Thyroid gland (tissue), 4 donors: Measurements from ENCODE around the gene KLHL8.

ENCODE experiments used
- POLR2A ChIP-seq, 2 donors: fragments of 450-650 bp; IDR thresholded peaks; one replicate each; pipeline ENCODE4 v1.6.1; 2017; ENCODE audit warnings: antibody characterized with exemption in 2 of 2, mild to moderate bottlenecking in 2 of 2, moderate library complexity in 1 of 2
- TF ChIP-seq, protein P1 (sequence below), 6 experiments: fragments of 200-600 bp in 3 of 6; fragments of 450-650 bp in 3 of 6; sonication (generic) in 3 of 6; IDR thresholded peaks; one replicate each; pipeline ENCODE4 v1.5.1; 2016 to 2019; ENCODE audit warnings: antibody characterized with exemption in 6 of 6, mild to moderate bottlenecking in 2 of 6, inconsistent platforms in 1 of 6, moderate library complexity in 1 of 6

DNA sequence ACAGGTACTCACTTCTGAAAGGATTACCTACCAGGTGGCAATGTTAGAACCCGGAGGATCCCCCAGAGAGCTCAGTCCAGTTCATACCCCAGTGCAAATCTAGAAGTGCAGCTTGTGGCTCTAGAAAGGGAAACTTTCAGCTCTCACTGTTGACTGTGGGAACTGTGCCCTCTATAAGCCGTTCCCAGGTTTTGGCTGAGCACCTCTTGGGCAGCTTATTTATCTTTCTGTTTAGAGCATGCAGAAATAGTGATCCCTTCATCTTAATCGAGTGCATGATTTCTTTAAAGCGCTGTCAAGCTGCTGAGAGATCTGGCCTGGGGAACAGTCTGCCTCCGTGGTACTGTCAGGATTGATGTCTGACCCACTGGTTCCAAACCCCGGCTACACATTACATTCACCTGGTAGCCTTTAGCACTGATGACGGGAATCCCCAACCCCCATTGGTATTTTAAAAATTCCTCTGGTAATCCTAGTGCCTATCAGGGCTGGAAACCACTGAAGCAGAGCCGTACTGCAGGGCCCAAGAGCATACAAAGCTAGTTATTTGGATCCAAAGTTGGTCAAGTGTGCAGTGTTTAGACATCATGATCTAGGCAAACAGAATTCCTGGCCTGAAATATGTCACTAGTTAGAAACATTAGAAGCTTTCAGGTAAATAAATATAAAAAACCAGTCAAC is 103.2 kb downstream of the KLHL8 start:
- TF ChIP-seq, protein P1, sequence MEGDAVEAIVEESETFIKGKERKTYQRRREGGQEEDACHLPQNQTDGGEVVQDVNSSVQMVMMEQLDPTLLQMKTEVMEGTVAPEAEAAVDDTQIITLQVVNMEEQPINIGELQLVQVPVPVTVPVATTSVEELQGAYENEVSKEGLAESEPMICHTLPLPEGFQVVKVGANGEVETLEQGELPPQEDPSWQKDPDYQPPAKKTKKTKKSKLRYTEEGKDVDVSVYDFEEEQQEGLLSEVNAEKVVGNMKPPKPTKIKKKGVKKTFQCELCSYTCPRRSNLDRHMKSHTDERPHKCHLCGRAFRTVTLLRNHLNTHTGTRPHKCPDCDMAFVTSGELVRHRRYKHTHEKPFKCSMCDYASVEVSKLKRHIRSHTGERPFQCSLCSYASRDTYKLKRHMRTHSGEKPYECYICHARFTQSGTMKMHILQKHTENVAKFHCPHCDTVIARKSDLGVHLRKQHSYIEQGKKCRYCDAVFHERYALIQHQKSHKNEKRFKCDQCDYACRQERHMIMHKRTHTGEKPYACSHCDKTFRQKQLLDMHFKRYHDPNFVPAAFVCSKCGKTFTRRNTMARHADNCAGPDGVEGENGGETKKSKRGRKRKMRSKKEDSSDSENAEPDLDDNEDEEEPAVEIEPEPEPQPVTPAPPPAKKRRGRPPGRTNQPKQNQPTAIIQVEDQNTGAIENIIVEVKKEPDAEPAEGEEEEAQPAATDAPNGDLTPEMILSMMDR (IDR thresholded peaks at IDR 0.05), result no peak
- peak in 1 of 2 donors; percentile 35 for TF ChIP-seq POLR2A (IDR thresholded peaks at IDR 0.05)
